Posterior cingulate gyrus (tissue), 11 donors: ENCODE measurements around the gene OCA2.

Experiments used
- DNase-seq, 10 donors: peaks; one replicate each; pipeline versions ENCODE4 v3.0.0 to v3.0.0-alpha.2; 2020 to 2021; ENCODE audit warnings: mixed read lengths in 3 of 10
- intact Hi-C: fragments of 100-400 bp; cut with DNase I; formaldehyde crosslinking; loops from one replicate; pipeline ENCODE4 v1.15.1; 2023

The OCA2 gene

GRCh38 chr15:28086175-28086703 is 12.9 kb downstream of the OCA2 start:
- DNase-seq: no peak
- intact Hi-C loops: no loop called here

GRCh38 chr15:28085489-28086174 is 13.5 kb downstream of the OCA2 start:
- no peak for DNase-seq
- intact Hi-C loops: no loop called here

GRCh38 chr15:28084547-28084946 is 14.6 kb downstream of the OCA2 start:
- intact Hi-C loops: no loop called here
- DNase-seq: no peak

- no peak for DNase-seq
- intact Hi-C loops: no loop called here
These were observed 16.0 kb downstream of the OCA2 start for GRCh38 chr15:28082891-28083684.

- intact Hi-C loops: no loop called here
- no peak for DNase-seq
These were observed 17.5 kb downstream of the OCA2 start for GRCh38 chr15:28081594-28081993.

GRCh38 chr15:28080386-28080785 is 18.7 kb downstream of the OCA2 start:
- DNase-seq: no peak
- intact Hi-C loops: no loop called here

GRCh38 chr15:28079313-28079969 is 19.7 kb downstream of the OCA2 start:
- intact Hi-C loops: no loop called here
- no peak for DNase-seq

- DNase-seq: no peak
- intact Hi-C loops: no loop called here
These were observed 20.9 kb downstream of the OCA2 start for GRCh38 chr15:28078191-28078719.

GRCh38 chr15:28075573-28075972 is 23.5 kb downstream of the OCA2 start:
- intact Hi-C loops: no loop called here
- no peak for DNase-seq

GRCh38 chr15:28068930-28069329 is 30.2 kb downstream of the OCA2 start:
- intact Hi-C loops: no loop called here
- no peak for DNase-seq

GRCh38 chr15:28066231-28066630 is 32.9 kb downstream of the OCA2 start:
- intact Hi-C loops: no loop called here
- no peak for DNase-seq

GRCh38 chr15:28060005-28060404 is 39.1 kb downstream of the OCA2 start:
- DNase-seq: no peak
- intact Hi-C loops: no loop called here

GRCh38 chr15:28058082-28058481 is 41.0 kb downstream of the OCA2 start:
- no peak for DNase-seq
- intact Hi-C loops: no loop called here

GRCh38 chr15:28051955-28052633 is 47.0 kb downstream of the OCA2 start:
- intact Hi-C loops: no loop called here
- DNase-seq: no peak

- no peak for DNase-seq
- intact Hi-C loops: no loop called here
These were observed 49.5 kb downstream of the OCA2 start for GRCh38 chr15:28049581-28049980.

- intact Hi-C loops: no loop called here
- DNase-seq: no peak
These were observed 51.8 kb downstream of the OCA2 start for GRCh38 chr15:28047277-28047676.

GRCh38 chr15:28044121-28044672 is 54.9 kb downstream of the OCA2 start:
- DNase-seq: no peak
- intact Hi-C loops: no loop called here

GRCh38 chr15:28043691-28044091 is 55.4 kb downstream of the OCA2 start:
- DNase-seq: no peak

GRCh38 chr15:28037969-28038590 is 61.0 kb downstream of the OCA2 start:
- intact Hi-C loops: no loop called here
- no peak for DNase-seq

More at GRCh38 chr15:28043691-28044091, 55.4 kb downstream of the OCA2 start:
- intact Hi-C loops: no loop called here

GRCh38 chr15:28033443-28033842 is 65.7 kb downstream of the OCA2 start:
- DNase-seq: no peak
- intact Hi-C loops: no loop called here
